HL-60 (cell line): ENCODE measurements around the gene MREG.

Source experiments
- DNase-seq, 2 experiments: peaks; one replicate each; pipeline ENCODE4 v3.0.0-alpha.2; 2010 to 2020; ENCODE audit warnings: low read depth in 1 of 2, low spot score in 1 of 2
- H3K27ac ChIP-seq: fragments of 250-450 bp; sonication (Bioruptor Pico); replicated peaks from 2 replicates; pipeline ENCODE4 v1.5.1; 2020; ENCODE audit warnings: mild to moderate bottlenecking, moderate library complexity
- H3K27me3 ChIP-seq: fragments of 250-450 bp; sonication (Bioruptor Pico); 2 replicates; pipeline ENCODE4 v1.5.1; 2021; ENCODE audit warnings: mild to moderate bottlenecking, moderate library complexity; ENCODE audit not compliant: insufficient read depth, poor library complexity, severe bottlenecking
- H3K4me3 ChIP-seq: replicated peaks from 2 replicates; pipeline ENCODE4 v1.5.1; 2011; ENCODE audit warnings: mild to moderate bottlenecking, control low read depth, low read length; ENCODE audit not compliant: insufficient read depth
- GABPA ChIP-seq: IDR thresholded peaks from 2 replicates; pipeline ENCODE4 v1.6.1; 2012; ENCODE audit warnings: low read depth
- POLR2AphosphoS5 ChIP-seq: IDR thresholded peaks from 2 replicates; pipeline ENCODE4 v1.6.1; 2012; ENCODE audit warnings: low read depth
- SPI1 ChIP-seq: IDR thresholded peaks from 2 replicates; pipeline ENCODE4 v1.6.1; 2012; ENCODE audit warnings: low read depth, mild to moderate bottlenecking, borderline replicate concordance
- TF ChIP-seq, protein P1 (sequence below): IDR thresholded peaks from one replicate; pipeline ENCODE4 v1.5.1; 2011; ENCODE audit warnings: low read length, control low read depth, inconsistent platforms; ENCODE audit not compliant: insufficient read depth
- TF ChIP-seq, protein P2 (sequence below): IDR thresholded peaks from 2 replicates; pipeline ENCODE4 v1.6.1; 2012; ENCODE audit warnings: low read depth; ENCODE audit not compliant: insufficient replicate concordance

The MREG gene

DNA sequence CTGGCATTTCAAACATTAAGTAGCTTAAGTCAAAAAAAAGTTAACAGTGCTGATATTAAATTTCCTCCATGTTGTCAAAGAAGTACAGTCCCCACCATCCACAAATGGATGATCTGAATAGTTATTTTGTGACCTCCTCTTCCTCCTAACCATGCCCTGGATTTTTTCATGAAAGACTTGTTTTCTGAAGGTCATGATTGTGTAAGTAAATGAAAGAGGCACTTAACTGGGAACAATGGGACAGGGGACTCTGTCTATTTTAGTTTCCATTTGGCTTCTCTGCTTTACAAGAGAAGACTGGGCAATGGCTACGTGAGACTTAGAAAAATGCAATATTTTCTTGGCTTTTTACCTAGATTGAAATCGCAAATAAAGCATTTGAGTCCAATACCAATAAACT lies 36.1 kb upstream of the MREG start:
- Histone ChIP-seq H3K27me3 (no peaks in the 10 kb centered on the region), H3K4me3 (no peak overlapping the region), H3K27ac (no peak overlapping the region)
- DNase-seq = no peak
- no peak for TF ChIP-seq SPI1
- TF ChIP-seq, protein P1, sequence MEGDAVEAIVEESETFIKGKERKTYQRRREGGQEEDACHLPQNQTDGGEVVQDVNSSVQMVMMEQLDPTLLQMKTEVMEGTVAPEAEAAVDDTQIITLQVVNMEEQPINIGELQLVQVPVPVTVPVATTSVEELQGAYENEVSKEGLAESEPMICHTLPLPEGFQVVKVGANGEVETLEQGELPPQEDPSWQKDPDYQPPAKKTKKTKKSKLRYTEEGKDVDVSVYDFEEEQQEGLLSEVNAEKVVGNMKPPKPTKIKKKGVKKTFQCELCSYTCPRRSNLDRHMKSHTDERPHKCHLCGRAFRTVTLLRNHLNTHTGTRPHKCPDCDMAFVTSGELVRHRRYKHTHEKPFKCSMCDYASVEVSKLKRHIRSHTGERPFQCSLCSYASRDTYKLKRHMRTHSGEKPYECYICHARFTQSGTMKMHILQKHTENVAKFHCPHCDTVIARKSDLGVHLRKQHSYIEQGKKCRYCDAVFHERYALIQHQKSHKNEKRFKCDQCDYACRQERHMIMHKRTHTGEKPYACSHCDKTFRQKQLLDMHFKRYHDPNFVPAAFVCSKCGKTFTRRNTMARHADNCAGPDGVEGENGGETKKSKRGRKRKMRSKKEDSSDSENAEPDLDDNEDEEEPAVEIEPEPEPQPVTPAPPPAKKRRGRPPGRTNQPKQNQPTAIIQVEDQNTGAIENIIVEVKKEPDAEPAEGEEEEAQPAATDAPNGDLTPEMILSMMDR = no peak

DNA sequence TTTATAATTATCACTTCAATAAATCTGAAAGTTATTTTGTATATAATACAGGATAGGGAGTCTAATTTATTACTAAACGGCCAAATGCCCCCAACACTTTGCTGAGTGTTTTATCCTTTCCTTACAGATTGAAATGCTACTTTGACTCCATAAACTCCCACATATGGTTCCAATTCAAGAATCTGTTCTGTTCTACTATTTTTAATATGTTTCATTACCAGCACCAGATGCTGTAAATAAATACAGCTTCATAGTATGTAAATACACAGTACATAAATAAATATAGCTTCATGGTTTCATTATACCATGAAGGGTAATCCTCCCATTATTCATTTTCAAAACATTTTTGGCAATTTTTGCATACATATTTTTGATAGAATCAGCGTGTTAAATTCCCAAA lies 34.0 kb upstream of the MREG start:
- TF ChIP-seq SPI1 (no peak), GABPA (no peak), POLR2AphosphoS5 (no peak)
- TF ChIP-seq, protein P2, sequence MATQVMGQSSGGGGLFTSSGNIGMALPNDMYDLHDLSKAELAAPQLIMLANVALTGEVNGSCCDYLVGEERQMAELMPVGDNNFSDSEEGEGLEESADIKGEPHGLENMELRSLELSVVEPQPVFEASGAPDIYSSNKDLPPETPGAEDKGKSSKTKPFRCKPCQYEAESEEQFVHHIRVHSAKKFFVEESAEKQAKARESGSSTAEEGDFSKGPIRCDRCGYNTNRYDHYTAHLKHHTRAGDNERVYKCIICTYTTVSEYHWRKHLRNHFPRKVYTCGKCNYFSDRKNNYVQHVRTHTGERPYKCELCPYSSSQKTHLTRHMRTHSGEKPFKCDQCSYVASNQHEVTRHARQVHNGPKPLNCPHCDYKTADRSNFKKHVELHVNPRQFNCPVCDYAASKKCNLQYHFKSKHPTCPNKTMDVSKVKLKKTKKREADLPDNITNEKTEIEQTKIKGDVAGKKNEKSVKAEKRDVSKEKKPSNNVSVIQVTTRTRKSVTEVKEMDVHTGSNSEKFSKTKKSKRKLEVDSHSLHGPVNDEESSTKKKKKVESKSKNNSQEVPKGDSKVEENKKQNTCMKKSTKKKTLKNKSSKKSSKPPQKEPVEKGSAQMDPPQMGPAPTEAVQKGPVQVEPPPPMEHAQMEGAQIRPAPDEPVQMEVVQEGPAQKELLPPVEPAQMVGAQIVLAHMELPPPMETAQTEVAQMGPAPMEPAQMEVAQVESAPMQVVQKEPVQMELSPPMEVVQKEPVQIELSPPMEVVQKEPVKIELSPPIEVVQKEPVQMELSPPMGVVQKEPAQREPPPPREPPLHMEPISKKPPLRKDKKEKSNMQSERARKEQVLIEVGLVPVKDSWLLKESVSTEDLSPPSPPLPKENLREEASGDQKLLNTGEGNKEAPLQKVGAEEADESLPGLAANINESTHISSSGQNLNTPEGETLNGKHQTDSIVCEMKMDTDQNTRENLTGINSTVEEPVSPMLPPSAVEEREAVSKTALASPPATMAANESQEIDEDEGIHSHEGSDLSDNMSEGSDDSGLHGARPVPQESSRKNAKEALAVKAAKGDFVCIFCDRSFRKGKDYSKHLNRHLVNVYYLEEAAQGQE = no peak
- TF ChIP-seq, protein P1 = no peak
- no peaks in the 10 kb centered on the region for H3K27me3 ChIP-seq
- DNase-seq = no peak
- no peak overlapping the region for H3K4me3 ChIP-seq
- H3K27ac ChIP-seq = no peak overlapping the region

DNA sequence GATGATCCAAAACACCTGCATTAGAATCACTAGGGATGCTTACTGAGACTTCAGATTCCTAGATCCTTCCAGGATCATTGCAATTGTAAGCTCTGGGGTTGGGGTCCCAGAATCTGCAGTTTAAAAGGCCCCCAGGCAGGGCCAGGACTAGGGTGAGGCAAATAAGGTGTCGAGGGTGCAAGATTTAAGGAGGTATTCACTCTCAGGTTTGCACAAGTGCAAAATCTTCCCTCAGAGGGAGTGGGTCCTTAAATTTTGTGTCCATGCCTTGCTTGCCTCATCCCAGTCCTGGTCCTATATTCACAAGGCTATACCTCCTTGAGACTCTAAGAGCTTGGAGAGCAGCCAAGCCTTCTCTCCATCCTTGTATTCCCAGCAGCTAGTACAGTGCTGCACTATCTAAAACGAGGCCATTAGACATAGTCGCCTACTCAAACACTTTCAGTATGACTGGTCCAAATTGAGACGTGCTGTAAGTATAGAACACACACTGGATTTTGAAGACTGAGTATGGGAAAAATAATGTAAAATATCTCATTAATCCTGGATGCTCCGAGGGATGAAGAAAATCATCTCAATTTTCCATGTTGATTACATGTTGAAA lies 31.6 kb upstream of the MREG start:
- Histone ChIP-seq H3K27me3 (no peaks in the 10 kb centered on the region), H3K4me3 (no peak overlapping the region), H3K27ac (no peak overlapping the region)
- no peak for DNase-seq
- TF ChIP-seq GABPA = no peak
- TF ChIP-seq, protein P1 = no peak
- TF ChIP-seq POLR2AphosphoS5 = no peak
- TF ChIP-seq SPI1 = no peak
- TF ChIP-seq, protein P2 = no peak

DNA sequence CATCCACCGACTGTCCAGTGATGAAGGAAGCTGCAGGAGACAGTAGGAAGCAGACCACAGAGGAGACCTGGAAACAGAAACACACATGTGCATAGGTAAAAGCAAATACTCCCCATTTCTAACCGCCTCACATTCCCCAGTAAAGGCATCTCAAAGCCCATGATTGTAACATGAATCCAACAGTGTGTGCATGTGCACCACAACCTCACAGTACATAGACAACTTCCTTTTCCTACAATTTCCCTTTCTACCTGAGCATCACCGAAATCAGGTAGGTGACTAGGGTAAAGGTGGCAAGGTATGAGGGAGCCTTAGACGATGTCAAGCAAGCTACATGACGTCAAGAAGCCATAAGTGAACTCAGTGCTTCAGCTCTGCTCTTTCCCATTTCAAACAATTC lies 30.6 kb upstream of the MREG start:
- H3K4me3 ChIP-seq = no peak overlapping the region
- no peaks in the 10 kb centered on the region for H3K27me3 ChIP-seq
- TF ChIP-seq GABPA = no peak
- TF ChIP-seq, protein P2 = no peak
- TF ChIP-seq, protein P1 = no peak
- no peak overlapping the region for H3K27ac ChIP-seq
- no peak for DNase-seq
